B cell (primary cell): ENCODE data around the gene CMYA5. TPM values are rescaled to one million over a fixed set of nuclear protein-coding genes. Genes with fewer than 3 reads are reported as not detected.
"Not testable (repeated sequence)": the region's sequence is repeated elsewhere in the genome, so short reads cannot be mapped to it uniquely, and the experiment has no call there.

Experiments used
- ATAC-seq: fragments of 200-7000 bp; cut with Tn5 transposase; one replicate; pipeline ENCODE4 v1.10.0; 2021; ENCODE audit warnings: low read depth, mild to moderate bottlenecking, moderate number of reproducible peaks, moderate library complexity
- CTCF ChIA-PET: fragments of 350-600 bp; sonication (Branson Sonifier 250); formaldehyde crosslinking; loops from one replicate; lab custom pipeline; 2021; ENCODE audit warnings: antibody characterized with exemption, inconsistent platforms; lab: Charles Lee
- POLR2A ChIA-PET: fragments of 350-600 bp; sonication (Branson Sonifier 250); formaldehyde crosslinking; loops from one replicate; lab custom pipeline; 2021; ENCODE audit warnings: antibody characterized with exemption; lab: Charles Lee
- DNase-seq: peaks from one replicate; pipeline ENCODE4 v3.0.0; 2013
- H2AFZ ChIP-seq: 2 replicates; pipeline ENCODE4 v1.6.1; 2012; ENCODE audit warnings: mild to moderate bottlenecking, low read depth, low read length; ENCODE audit not compliant: insufficient read depth, poor library complexity, severe bottlenecking
- H3K27ac ChIP-seq, 2 donors: 1 replicate in 1 of 2; 2 replicates in 1 of 2; pipeline ENCODE4 v1.5.1; 2012 to 2013; ENCODE audit warnings: low read length in 2 of 2, mild to moderate bottlenecking in 2 of 2, moderate library complexity in 1 of 2
- H3K27me3 ChIP-seq, 4 experiments: fragments of 200-600 bp in 1 of 4; sonication (generic) in 1 of 4; replicated peaks in 1 of 4; 1 replicate in 2 of 4; 2 replicates in 2 of 4; pipeline versions ENCODE4 v1.6.1 to v1.7.0; 2013 to 2016; ENCODE audit warnings: low read length in 3 of 4, mild to moderate bottlenecking in 2 of 4, mixed read lengths in 1 of 4, moderate library complexity in 1 of 4; ENCODE audit not compliant: insufficient read depth in 4 of 4, control insufficient read depth in 3 of 4; ENCODE audit errors: control extremely low read depth in 1 of 4
- H3K36me3 ChIP-seq, 2 experiments: replicated peaks in 1 of 2; 1 replicate in 1 of 2; 2 replicates in 1 of 2; pipeline versions ENCODE4 v1.6.1 to v1.7.1; 2013; ENCODE audit warnings: low read length in 1 of 2; ENCODE audit not compliant: insufficient read depth in 2 of 2, control insufficient read depth in 1 of 2; ENCODE audit errors: control extremely low read depth in 1 of 2, extremely low read depth in 1 of 2
- H3K4me1 ChIP-seq, 2 donors: fragments of 200-600 bp in 1 of 2; sonication (generic) in 1 of 2; 1 replicate in 1 of 2; 2 replicates in 1 of 2; pipeline versions ENCODE4 v1.5.1 to v1.6.1; 2013 to 2017; ENCODE audit warnings: low read length in 2 of 2; ENCODE audit not compliant: control insufficient read depth in 2 of 2, insufficient read depth in 2 of 2
- H3K4me2 ChIP-seq: replicated peaks from 2 replicates; pipeline ENCODE3; 2012; ENCODE audit warnings: mild to moderate bottlenecking, low read depth, low read length; ENCODE audit not compliant: poor library complexity, severe bottlenecking
- H3K4me3 ChIP-seq, 5 experiments: fragments of 200-600 bp in 1 of 5; sonication (generic) in 1 of 5; 1 replicate in 3 of 5; 2 replicates in 2 of 5; pipeline versions ENCODE4 v1.5.1 to v1.7.0; 2011 to 2016; ENCODE audit warnings: low read length in 4 of 5, mild to moderate bottlenecking in 4 of 5, low read depth in 2 of 5, control low read depth in 1 of 5, moderate library complexity in 1 of 5; ENCODE audit not compliant: insufficient read depth in 1 of 5; ENCODE audit errors: control extremely low read depth in 1 of 5, extremely low read depth in 1 of 5
- H3K79me2 ChIP-seq: fragments of 200-600 bp; sonication (generic); one replicate; pipeline ENCODE4 v1.6.0; 2016; ENCODE audit warnings: low read length; ENCODE audit not compliant: control insufficient read depth, insufficient read depth
- H3K9ac ChIP-seq: fragments of 200-600 bp; sonication (generic); 2 replicates; pipeline ENCODE4 v1.6.1; 2017; ENCODE audit warnings: mild to moderate bottlenecking, low read length, moderate library complexity
- H3K9me3 ChIP-seq, 3 donors: one replicate each; pipeline versions ENCODE4 v1.6.1 to v1.7.1; 2013; ENCODE audit warnings: low read length in 2 of 3; ENCODE audit not compliant: control insufficient read depth in 2 of 3, insufficient read depth in 1 of 3; ENCODE audit errors: control extremely low read depth in 1 of 3
- H4K20me1 ChIP-seq: 2 replicates; pipeline ENCODE4 v1.6.0; 2012; ENCODE audit warnings: mild to moderate bottlenecking, low read length; ENCODE audit not compliant: insufficient read depth, control insufficient read depth, poor library complexity, severe bottlenecking
- H3K27ac Mint-ChIP-seq: one replicate; pipeline ENCODE4 v1.8.0; 2021; ENCODE audit warnings: mixed read lengths
- H3K27me3 Mint-ChIP-seq: one replicate; pipeline ENCODE4 v1.8.0; 2021; ENCODE audit warnings: mixed read lengths
- H3K4me1 Mint-ChIP-seq: one replicate; pipeline ENCODE4 v1.8.0; 2021; ENCODE audit warnings: mixed read lengths
- H3K4me3 Mint-ChIP-seq: one replicate; pipeline ENCODE4 v1.8.0; 2021; ENCODE audit warnings: mixed read lengths
- H3K9me3 Mint-ChIP-seq: one replicate; pipeline ENCODE4 v1.8.0; 2022; ENCODE audit warnings: mixed read lengths; ENCODE audit not compliant: insufficient read depth
- CTCF ChIP-seq: fragments of 200-600 bp; IDR thresholded peaks from one replicate; pipeline ENCODE4 v1.8.0; 2022; ENCODE audit warnings: antibody characterized with exemption, mild to moderate bottlenecking
- EZH2 ChIP-seq: IDR thresholded peaks from 2 replicates; pipeline ENCODE4 v1.6.1; 2012; ENCODE audit warnings: borderline replicate concordance, low read depth, mild to moderate bottlenecking, moderate library complexity, low read length; ENCODE audit not compliant: insufficient read depth, poor library complexity, severe bottlenecking
- WGBS: methylation state at CpG from one replicate; pipeline ENCODE4 v1.1.5; 2013; ENCODE audit warnings: missing lambda C conversion rate; ENCODE audit not compliant: insufficient coverage; 5-methylcytosine and 5-hydroxymethylcytosine counted together
- intact Hi-C: fragments of 100-400 bp; cut with micrococcal nuclease; formaldehyde crosslinking; loops from one replicate; pipeline ENCODE4 v1.10.0; 2022
- polyA plus RNA-seq: library from polyadenylated mRNA; depleted of rRNA; stranded (reverse); fragments of >200 nt; gene quantifications from 2 replicates; pipeline ENCODE4 v1.2.3, GENCODE V29; 2012
- total RNA-seq, 2 donors: library from RNA; stranded (reverse); fragments of 120-200 nt in 1 of 2; gene quantifications; 1 replicate in 1 of 2; 2 replicates in 1 of 2; pipeline versions ENCODE4 v1.2.3 to v1.2.4, GENCODE V29; 2013 to 2022

CMYA5 gene
- total and polyA plus RNA-seq, 2 donors (not counting 1 experiment from before 2014, with no cell fraction given), result 0.01 to 0.25 TPM

- intact Hi-C loops, result no loop called here
Observed at GRCh38 chr5:79704553-79704952, 14.9 kb downstream of the CMYA5 start.

GRCh38 chr5:79705632-79706031, 16.0 kb downstream of the CMYA5 start:
- Histone ChIP-seq H3K4me3 (no peak overlapping the region), H3K36me3 (no peaks in the 10 kb centered on the region), H3K27me3 (no peaks in the 10 kb centered on the region), H3K9me3 (peaks cover 0 to 6% (median 0%) of the 10 kb centered on the region in 3 donors), H3K79me2 (no peaks in the 10 kb centered on the region), H2AFZ (no peak overlapping the region), H3K27ac (no peak overlapping the region), H3K9ac (no peak overlapping the region), H3K4me2 (no peak overlapping the region), H4K20me1 (no peaks in the 10 kb centered on the region), H3K4me1 (no peaks in the 10 kb centered on the region)
- ATAC-seq (no peak), DNase-seq (no peak)
- intact Hi-C loops, result no loop called here
- Mint-ChIP-seq H3K4me1 (peaks cover 5% of the 10 kb centered on the region), H3K4me3 (no peak overlapping the region), H3K27me3 (no peaks in the 10 kb centered on the region), H3K9me3 (peaks cover 11% of the 10 kb centered on the region), H3K27ac (no peak overlapping the region)
- whole genome bisulfite sequencing, result no CpG with 5 or more reads among the region's 3 CpGs
- ChIA-PET POLR2A (no interaction called here), CTCF (no interaction called here)
- TF ChIP-seq CTCF (no peak), EZH2 (no peak)

More at GRCh38 chr5:79704553-79704952, 14.9 kb downstream of the CMYA5 start:
- no peaks in the 10 kb centered on the region for H4K20me1 ChIP-seq
- no peak for ATAC-seq
- no peak for DNase-seq
- Mint-ChIP-seq H3K4me1 (peaks cover 5% of the 10 kb centered on the region), H3K27me3 (no peaks in the 10 kb centered on the region), H3K9me3 (peaks cover 11% of the 10 kb centered on the region), H3K27ac (no peak overlapping the region), H3K4me3 (no peak overlapping the region)
- TF ChIP-seq CTCF, result no peak
- no peak for TF ChIP-seq EZH2
- H3K4me1 ChIP-seq, result no peaks in the 10 kb centered on the region
- no peak overlapping the region for H2AFZ ChIP-seq
- peaks cover 0 to 6% (median 0%) of the 10 kb centered on the region in 3 donors for H3K9me3 ChIP-seq
- H3K4me3 ChIP-seq, result no peak overlapping the region
- CTCF ChIA-PET, result no interaction called here
- no peaks in the 10 kb centered on the region for H3K36me3 ChIP-seq
- H3K9ac ChIP-seq, result no peak overlapping the region
- no peak overlapping the region for H3K4me2 ChIP-seq
- POLR2A ChIA-PET, result no interaction called here
- no peaks in the 10 kb centered on the region for H3K27me3 ChIP-seq
- H3K27ac ChIP-seq, result no peak overlapping the region
- no peaks in the 10 kb centered on the region for H3K79me2 ChIP-seq

- H3K4me3 ChIP-seq, H3K4me1 Mint-ChIP-seq, POLR2A ChIA-PET, ATAC-seq, H3K4me3 Mint-ChIP-seq, H3K27me3 ChIP-seq, CTCF ChIA-PET, intact Hi-C loops, H3K9ac ChIP-seq, H3K36me3 ChIP-seq, H3K4me2 ChIP-seq, H3K27ac ChIP-seq, H3K4me1 ChIP-seq, H3K9me3 ChIP-seq, H3K27ac Mint-ChIP-seq, H3K79me2 ChIP-seq, H2AFZ ChIP-seq, DNase-seq, H4K20me1 ChIP-seq, H3K27me3 Mint-ChIP-seq: not testable (repeated sequence)
- H3K9me3 Mint-ChIP-seq, result peaks cover 11% of the 10 kb centered on the region
- 100% methylated on average over 6 of the region's 8 CpGs for WGBS
Observed at GRCh38 chr5:79706317-79706716, 16.7 kb downstream of the CMYA5 start.
